Measurements from ENCODE around the gene PSD4.

PSD4 gene

DNA sequence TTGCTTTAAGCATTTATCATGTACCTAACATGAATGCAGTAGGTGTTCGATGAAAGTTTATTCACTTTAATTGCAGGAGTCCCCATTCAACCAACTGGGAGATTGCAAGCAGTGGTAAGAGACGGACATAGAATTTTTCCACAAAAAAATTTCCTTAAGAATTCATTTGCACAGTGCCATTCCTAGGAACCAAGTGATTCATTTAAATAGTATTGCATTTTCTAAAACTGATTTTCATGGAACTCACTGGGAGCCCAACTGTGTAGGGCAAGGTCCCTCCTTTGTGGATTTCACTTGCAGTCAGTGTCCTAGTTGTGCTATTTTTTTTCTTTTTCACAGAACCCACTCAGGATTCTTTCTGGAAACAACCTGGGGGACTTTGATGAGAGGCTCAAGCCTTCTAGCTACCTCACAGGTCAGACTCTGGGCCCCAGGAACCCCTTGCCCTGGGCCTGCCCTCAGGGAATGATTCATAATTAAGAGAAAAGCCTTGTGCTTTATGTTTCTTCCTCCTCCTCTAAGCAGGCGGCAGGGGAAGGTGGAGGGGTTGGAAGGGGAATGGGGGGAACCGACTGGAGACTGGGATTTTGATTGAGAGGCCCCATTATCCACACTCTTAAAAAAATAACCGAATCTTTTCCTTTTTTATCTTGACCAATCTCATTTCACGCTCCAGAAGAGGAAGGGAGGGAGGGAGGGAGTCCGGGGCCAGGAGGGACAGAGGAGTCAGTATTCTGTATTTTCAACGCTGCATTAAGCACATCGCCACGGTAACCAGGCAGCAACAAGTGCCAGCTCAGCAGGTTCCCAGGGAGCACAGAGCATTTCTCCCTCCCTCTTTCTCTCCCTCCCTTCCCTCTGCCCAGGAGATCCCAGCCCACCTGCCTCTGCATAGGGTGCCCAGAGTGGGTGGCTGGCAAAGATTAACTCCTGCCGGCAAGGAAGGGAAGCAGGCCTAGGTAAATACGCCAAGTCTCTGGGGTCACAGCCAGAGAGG is 51.8 kb downstream of the PSD4 start:
- Histone ChIP-seq H3K4me3 (ENCODE audit: low read length) (no peak overlapping the region), H3K4me1 (ENCODE audit: control insufficient read depth, insufficient read depth, low read length) (peaks cover 7% of the 10 kb centered on the region), H3K27me3 (ENCODE audit: control insufficient read depth, insufficient read depth, low read length) (no peaks in the 10 kb centered on the region), H3K36me3 (ENCODE audit: insufficient read depth, low read length) (no peaks in the 10 kb centered on the region), H3K4me2 (ENCODE audit: low read length) (no peak overlapping the region), H3K9ac (ENCODE audit: low read depth, low read length) (no peak overlapping the region), H3K9me3 (replicated peaks; ENCODE audit: low read length) (no peaks in the 10 kb centered on the region)

GRCh38 chr2:113226462-113226861 is 52.7 kb downstream of the PSD4 start:
- no peaks in the 10 kb centered on the region for H3K36me3 ChIP-seq (ENCODE audit: insufficient read depth, low read length)
- H3K27me3 ChIP-seq (ENCODE audit: control insufficient read depth, insufficient read depth, low read length) = no peaks in the 10 kb centered on the region
- peaks cover 7% of the 10 kb centered on the region for H3K4me1 ChIP-seq (ENCODE audit: control insufficient read depth, insufficient read depth, low read length)
- H3K9me3 ChIP-seq (replicated peaks; ENCODE audit: low read length) = no peaks in the 10 kb centered on the region
- no peak overlapping the region for H3K4me3 ChIP-seq (ENCODE audit: low read length)
- H3K4me2 ChIP-seq (ENCODE audit: low read length) = no peak overlapping the region
- H3K9ac ChIP-seq (ENCODE audit: low read depth, low read length) = no peak overlapping the region

DNA sequence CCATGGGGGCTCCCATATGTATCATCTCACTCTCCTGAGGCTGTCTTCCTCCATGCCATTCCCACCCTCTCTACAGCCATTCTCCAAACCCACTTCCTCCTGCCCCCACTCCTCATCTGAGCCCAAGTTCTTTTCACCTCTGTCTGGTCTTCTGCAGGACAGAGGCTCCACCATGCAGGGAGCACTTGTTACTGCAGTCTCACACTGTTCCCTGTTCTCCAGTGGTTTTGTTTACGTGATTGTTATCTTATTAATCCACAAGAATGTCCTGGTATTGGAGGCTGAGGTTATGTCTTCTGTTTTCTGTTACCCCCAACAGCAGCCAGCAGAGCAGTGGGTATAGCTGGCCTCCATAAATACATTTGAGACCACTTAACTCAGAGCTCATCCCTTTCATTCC is 53.5 kb downstream of the PSD4 start:
- Histone ChIP-seq H3K27me3 (ENCODE audit: control insufficient read depth, insufficient read depth, low read length) (no peaks in the 10 kb centered on the region), H3K4me3 (ENCODE audit: low read length) (no peak overlapping the region), H3K9ac (ENCODE audit: low read depth, low read length) (no peak overlapping the region), H3K4me1 (ENCODE audit: control insufficient read depth, insufficient read depth, low read length) (peaks cover 9% of the 10 kb centered on the region), H3K36me3 (ENCODE audit: insufficient read depth, low read length) (no peaks in the 10 kb centered on the region), H3K4me2 (ENCODE audit: low read length) (no peak overlapping the region), H3K9me3 (replicated peaks; ENCODE audit: low read length) (no peaks in the 10 kb centered on the region)

GRCh38 chr2:113227698-113228097 is 53.9 kb downstream of the PSD4 start:
- no peaks in the 10 kb centered on the region for H3K36me3 ChIP-seq (ENCODE audit: insufficient read depth, low read length)
- H3K4me2 ChIP-seq (ENCODE audit: low read length) = no peak overlapping the region
- H3K4me3 ChIP-seq (ENCODE audit: low read length) = no peak overlapping the region
- H3K27me3 ChIP-seq (ENCODE audit: control insufficient read depth, insufficient read depth, low read length) = no peaks in the 10 kb centered on the region
- H3K9me3 ChIP-seq (replicated peaks; ENCODE audit: low read length) = no peaks in the 10 kb centered on the region
- peaks cover 13% of the 10 kb centered on the region for H3K4me1 ChIP-seq (ENCODE audit: control insufficient read depth, insufficient read depth, low read length)
- H3K9ac ChIP-seq (ENCODE audit: low read depth, low read length) = no peak overlapping the region

- H3K4me1 ChIP-seq (ENCODE audit: control insufficient read depth, insufficient read depth, low read length) = peaks cover 13% of the 10 kb centered on the region
- no peaks in the 10 kb centered on the region for H3K27me3 ChIP-seq (ENCODE audit: control insufficient read depth, insufficient read depth, low read length)
- H3K9me3 ChIP-seq (replicated peaks; ENCODE audit: low read length) = no peaks in the 10 kb centered on the region
- no peak overlapping the region for H3K4me2 ChIP-seq (ENCODE audit: low read length)
- H3K4me3 ChIP-seq (ENCODE audit: low read length) = no peak overlapping the region
- no peaks in the 10 kb centered on the region for H3K36me3 ChIP-seq (ENCODE audit: insufficient read depth, low read length)
- no peak overlapping the region for H3K9ac ChIP-seq (ENCODE audit: low read depth, low read length)
Measured at GRCh38 chr2:113228351-113228750, 54.6 kb downstream of the PSD4 start.

DNA sequence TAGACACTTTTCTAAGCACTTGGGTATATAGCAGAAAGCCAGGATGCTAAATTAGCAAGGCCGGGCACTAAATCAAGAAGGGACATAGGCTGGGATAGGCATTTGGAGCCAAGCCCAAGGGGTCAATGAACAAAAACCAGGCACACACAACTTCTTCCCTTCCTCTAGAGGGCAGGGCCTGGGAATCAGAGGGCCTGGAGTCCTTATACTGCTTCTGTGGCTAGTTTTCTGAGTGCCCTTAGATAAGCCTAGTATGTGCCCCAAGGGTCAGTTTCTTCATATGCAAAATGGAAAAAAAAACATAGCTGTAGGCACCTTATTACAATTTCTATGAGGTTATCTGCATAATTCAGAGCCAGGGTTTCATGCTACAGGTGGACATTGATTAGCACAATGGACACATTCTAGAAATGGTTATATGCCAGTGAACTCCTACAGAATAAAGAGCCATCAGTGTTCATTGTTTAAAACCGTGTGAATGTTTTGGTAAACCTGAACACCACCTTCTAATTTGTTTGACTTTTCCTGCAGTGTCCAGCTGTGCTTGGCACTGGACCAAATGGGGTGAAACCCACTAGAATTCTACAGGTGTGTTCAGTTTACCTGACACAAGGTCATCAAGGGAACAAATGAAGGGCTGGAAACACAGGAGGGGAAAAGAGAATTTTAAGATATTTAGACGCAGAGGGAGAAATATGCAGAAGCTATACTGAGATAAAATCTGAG is 55.4 kb downstream of the PSD4 start:
- Histone ChIP-seq H3K9me3 (replicated peaks; ENCODE audit: low read length) (no peaks in the 10 kb centered on the region), H3K4me1 (ENCODE audit: control insufficient read depth, insufficient read depth, low read length) (peaks cover 18% of the 10 kb centered on the region), H3K36me3 (ENCODE audit: insufficient read depth, low read length) (no peaks in the 10 kb centered on the region), H3K4me2 (ENCODE audit: low read length) (no peak overlapping the region), H3K27me3 (ENCODE audit: control insufficient read depth, insufficient read depth, low read length) (no peaks in the 10 kb centered on the region), H3K4me3 (ENCODE audit: low read length) (no peak overlapping the region), H3K9ac (ENCODE audit: low read depth, low read length) (no peak overlapping the region)

DNA sequence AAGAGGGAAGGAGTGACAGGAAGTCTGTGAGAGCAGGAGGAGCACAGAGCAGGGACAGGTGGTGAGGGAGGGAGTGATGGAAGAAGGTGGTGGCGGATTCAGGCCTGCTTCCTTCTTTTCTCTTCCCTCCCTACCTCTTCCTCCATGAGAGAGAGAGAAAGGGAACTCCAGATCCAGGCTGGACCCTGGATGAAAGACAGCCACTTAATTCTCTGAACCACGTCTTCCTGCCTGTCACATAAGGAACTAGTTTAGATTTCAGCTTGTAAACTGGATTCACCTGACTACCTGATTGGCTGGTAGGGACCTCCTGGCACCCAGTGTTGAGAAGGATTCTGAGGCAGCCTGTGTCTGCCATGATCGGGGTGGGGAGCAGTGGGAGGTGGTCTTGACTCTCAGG is 56.0 kb downstream of the PSD4 start:
- no peak overlapping the region for H3K9ac ChIP-seq (ENCODE audit: low read depth, low read length)
- H3K4me3 ChIP-seq (ENCODE audit: low read length) = no peak overlapping the region
- peaks cover 20% of the 10 kb centered on the region for H3K4me1 ChIP-seq (ENCODE audit: control insufficient read depth, insufficient read depth, low read length)
- no peaks in the 10 kb centered on the region for H3K36me3 ChIP-seq (ENCODE audit: insufficient read depth, low read length)
- H3K9me3 ChIP-seq (replicated peaks; ENCODE audit: low read length) = no peaks in the 10 kb centered on the region
- H3K27me3 ChIP-seq (ENCODE audit: control insufficient read depth, insufficient read depth, low read length) = no peaks in the 10 kb centered on the region
- H3K4me2 ChIP-seq (ENCODE audit: low read length) = no peak overlapping the region

DNA sequence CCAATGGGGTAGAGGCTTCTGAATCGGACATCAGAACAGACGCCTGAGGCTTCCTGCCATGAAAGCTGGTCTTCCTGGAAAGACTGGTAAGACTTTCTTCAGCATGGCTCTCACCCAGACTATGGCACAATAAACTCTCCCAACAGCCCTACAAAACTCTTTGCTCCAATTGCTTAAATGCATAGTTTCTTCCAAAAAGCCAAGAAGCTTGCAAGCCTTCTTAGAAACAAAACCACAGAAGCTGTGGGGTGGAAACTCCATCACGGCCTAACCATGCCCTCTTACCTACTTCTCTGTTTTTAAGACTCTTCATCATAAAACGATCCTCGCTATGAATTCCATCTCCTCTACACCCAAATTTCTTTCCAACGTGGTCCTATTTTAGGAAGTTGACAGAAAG is 56.8 kb downstream of the PSD4 start:
- Histone ChIP-seq H3K4me3 (ENCODE audit: low read length) (no peak overlapping the region), H3K4me2 (ENCODE audit: low read length) (no peak overlapping the region), H3K9ac (ENCODE audit: low read depth, low read length) (no peak overlapping the region), H3K9me3 (replicated peaks; ENCODE audit: low read length) (no peaks in the 10 kb centered on the region), H3K27me3 (ENCODE audit: control insufficient read depth, insufficient read depth, low read length) (no peaks in the 10 kb centered on the region), H3K4me1 (ENCODE audit: control insufficient read depth, insufficient read depth, low read length) (peaks cover 17% of the 10 kb centered on the region), H3K36me3 (ENCODE audit: insufficient read depth, low read length) (no peaks in the 10 kb centered on the region)

- Histone ChIP-seq H3K9ac (ENCODE audit: low read depth, low read length) (no peak overlapping the region), H3K27me3 (ENCODE audit: control insufficient read depth, insufficient read depth, low read length) (no peaks in the 10 kb centered on the region), H3K4me3 (ENCODE audit: low read length) (no peak overlapping the region), H3K9me3 (replicated peaks; ENCODE audit: low read length) (no peaks in the 10 kb centered on the region), H3K4me2 (ENCODE audit: low read length) (no peak overlapping the region), H3K4me1 (ENCODE audit: control insufficient read depth, insufficient read depth, low read length) (peaks cover 14% of the 10 kb centered on the region), H3K36me3 (ENCODE audit: insufficient read depth, low read length) (no peaks in the 10 kb centered on the region)
Measured at GRCh38 chr2:113231064-113231463, 57.3 kb downstream of the PSD4 start.

GRCh38 chr2:113232123-113232522 is 58.4 kb downstream of the PSD4 start:
- Histone ChIP-seq H3K9me3 (replicated peaks; ENCODE audit: low read length) (no peaks in the 10 kb centered on the region), H3K4me1 (ENCODE audit: control insufficient read depth, insufficient read depth, low read length) (peaks cover 13% of the 10 kb centered on the region), H3K36me3 (ENCODE audit: insufficient read depth, low read length) (no peaks in the 10 kb centered on the region), H3K4me2 (ENCODE audit: low read length) (no peak overlapping the region), H3K27me3 (ENCODE audit: control insufficient read depth, insufficient read depth, low read length) (no peaks in the 10 kb centered on the region), H3K9ac (ENCODE audit: low read depth, low read length) (no peak overlapping the region), H3K4me3 (ENCODE audit: low read length) (no peak overlapping the region)

DNA sequence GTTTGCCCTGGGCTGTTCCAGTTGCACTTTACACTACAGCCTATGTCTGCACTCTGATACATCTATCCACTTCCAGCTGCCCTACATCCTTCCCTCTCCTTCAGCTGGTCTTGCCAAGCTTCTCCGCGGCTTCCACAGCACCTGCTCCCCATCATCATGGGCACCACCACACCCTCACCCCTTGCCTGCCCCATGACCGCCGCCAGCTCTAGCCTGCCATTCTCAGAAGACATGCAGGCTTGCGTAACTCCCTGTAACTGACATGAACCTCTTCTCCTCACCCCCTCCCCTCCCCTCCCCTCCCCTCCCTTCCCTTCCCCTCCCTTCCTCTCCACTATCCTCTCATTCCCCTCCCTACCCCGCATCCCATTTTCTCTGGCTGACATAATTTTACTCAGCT is 59.0 kb downstream of the PSD4 start:
- H3K4me1 ChIP-seq (ENCODE audit: control insufficient read depth, insufficient read depth, low read length) = peaks cover 13% of the 10 kb centered on the region
- no peak overlapping the region for H3K4me3 ChIP-seq (ENCODE audit: low read length)
- H3K9me3 ChIP-seq (replicated peaks; ENCODE audit: low read length) = no peaks in the 10 kb centered on the region
- H3K36me3 ChIP-seq (ENCODE audit: insufficient read depth, low read length) = no peaks in the 10 kb centered on the region
- no peaks in the 10 kb centered on the region for H3K27me3 ChIP-seq (ENCODE audit: control insufficient read depth, insufficient read depth, low read length)
- H3K9ac ChIP-seq (ENCODE audit: low read depth, low read length) = no peak overlapping the region
- no peak overlapping the region for H3K4me2 ChIP-seq (ENCODE audit: low read length)
